ENCODE data around the gene ALPL.

DNA sequence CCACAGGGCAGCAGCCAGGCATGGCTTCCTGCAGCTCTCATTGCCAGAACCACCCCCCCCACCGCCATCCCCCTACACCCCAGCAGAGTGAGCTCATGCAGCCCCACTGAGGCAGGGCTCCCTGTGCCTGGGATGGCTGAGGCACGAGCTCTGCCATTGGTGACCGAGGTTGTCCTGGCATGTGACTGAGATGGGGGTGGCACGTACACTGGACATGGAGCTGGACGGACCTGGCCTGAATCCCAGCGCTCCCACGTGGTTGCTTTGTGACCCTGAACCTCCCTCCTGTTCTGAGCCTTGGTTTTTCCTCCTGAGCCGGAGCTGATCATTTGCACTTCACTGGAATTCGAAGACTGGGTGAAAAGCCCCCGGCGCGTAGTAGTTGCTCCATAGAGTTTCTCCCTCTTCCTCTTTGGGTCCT is 28.3 kb downstream of the ALPL start:
- TF ChIP-seq, protein P1, sequence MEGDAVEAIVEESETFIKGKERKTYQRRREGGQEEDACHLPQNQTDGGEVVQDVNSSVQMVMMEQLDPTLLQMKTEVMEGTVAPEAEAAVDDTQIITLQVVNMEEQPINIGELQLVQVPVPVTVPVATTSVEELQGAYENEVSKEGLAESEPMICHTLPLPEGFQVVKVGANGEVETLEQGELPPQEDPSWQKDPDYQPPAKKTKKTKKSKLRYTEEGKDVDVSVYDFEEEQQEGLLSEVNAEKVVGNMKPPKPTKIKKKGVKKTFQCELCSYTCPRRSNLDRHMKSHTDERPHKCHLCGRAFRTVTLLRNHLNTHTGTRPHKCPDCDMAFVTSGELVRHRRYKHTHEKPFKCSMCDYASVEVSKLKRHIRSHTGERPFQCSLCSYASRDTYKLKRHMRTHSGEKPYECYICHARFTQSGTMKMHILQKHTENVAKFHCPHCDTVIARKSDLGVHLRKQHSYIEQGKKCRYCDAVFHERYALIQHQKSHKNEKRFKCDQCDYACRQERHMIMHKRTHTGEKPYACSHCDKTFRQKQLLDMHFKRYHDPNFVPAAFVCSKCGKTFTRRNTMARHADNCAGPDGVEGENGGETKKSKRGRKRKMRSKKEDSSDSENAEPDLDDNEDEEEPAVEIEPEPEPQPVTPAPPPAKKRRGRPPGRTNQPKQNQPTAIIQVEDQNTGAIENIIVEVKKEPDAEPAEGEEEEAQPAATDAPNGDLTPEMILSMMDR (conservative IDR thresholded peaks at IDR 0.05 in 1 of 2, IDR thresholded peaks at IDR 0.05 in 1 of 2; ENCODE audit: low read depth in 1 of 2, low read length in 2 of 2): no peak
- TF ChIP-seq EZH2 (IDR thresholded peaks at IDR 0.05; ENCODE audit: low read length, missing control alignments): no peak

All from fibroblast of lung (primary cell).